Measurements from ENCODE around the gene G6PC2.
"Not testable (repeated sequence)": the region's sequence is repeated elsewhere in the genome, so short reads cannot be mapped to it uniquely, and the experiment has no call there.

Gene G6PC2

DNA sequence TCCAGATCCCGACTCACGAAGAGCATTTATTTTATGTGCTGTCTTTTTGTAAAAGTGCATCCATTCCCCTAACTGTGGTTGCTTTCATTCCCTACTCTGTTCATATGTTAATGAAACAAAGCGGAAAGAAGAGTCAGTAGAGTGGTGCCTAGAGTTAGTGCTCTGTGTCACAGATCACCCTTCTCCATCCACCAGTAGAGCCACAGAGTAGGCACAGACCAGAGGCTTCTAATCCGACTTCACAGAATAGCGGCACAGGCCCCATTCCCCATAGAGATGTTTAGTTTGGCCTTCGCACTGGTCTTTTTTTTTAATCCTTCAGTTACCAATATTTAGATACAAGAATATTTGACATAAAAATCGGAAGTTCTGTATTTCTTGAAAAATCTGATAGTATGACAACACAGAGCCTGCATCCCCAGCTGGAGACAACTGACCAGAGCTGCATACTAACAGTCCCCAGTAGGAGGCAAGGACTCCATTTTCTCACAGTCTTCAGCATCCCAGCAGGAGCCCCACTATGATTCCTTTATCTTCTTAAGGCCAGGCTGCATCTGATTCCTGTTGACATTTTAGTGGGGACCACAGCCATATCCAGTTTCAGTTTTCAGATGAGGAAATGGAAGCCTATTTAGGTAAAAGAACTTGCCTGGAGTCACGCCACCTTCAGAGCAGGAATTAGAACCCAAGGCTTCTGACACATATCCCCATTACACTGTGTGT lies 7.0 kb downstream of the G6PC2 start:
- no peak for FAIRE-seq

DNA sequence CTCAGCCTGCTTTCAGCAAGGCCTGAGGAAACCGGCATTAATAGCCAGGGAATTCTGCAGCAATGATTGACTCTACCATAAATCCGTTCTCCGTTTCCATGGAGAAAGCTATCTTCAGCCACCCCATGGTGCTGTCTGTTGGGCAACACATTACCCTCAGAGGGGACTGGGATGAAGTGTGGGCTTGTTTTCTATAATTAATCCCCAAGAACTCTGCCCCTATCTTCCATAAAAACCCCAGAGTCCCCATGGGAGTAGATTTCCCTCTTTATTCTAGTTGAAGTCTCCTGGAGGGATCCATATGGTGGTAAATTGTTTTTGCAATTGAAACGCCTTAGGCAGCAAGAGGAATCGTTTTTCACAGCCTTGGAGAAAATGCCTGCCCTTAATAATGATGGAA lies 9.2 kb downstream of the G6PC2 start:
- no peak for FAIRE-seq

DNA sequence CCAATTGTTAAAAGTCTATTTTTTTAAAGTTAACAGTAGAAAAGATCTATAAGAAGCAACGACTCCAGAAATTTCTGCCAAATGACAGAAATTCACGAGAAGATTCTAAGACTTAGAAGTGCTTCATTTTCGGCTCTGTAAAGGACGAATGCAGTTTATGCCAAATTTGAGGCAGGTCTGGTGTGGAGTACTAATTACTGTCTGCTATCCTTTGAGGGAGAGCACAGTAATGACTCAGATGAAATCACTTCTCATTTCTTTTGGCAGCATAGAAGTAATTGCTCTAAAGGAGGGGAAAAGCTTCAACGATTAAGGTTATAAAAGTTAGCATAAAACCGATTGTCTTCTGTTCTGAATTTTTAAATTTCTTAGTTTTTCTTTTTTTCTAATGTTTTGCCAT lies 11.4 kb downstream of the G6PC2 start:
- no peak for FAIRE-seq

DNA sequence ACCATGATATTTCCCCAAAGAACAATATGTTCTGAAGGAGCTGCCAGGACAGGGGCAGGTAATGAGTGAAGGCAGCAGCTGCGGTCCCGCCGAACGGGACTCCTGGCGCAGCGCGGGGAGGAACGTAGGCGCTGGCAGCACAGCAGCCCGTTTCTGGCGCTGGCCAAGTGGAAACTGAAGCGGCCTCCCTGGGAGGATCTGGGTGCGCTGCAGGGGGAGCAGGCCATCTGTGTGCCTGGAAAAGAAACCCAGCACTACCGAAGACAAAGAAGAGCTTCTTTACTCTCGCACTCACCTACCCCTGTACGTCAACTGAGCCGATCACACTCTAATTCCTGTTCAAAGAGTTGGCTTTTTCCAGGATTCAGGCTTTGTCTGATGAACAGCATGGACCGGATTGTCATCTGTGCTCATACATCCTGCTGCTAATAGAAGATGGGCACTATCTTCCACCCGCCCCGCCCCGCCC lies 11.8 kb downstream of the G6PC2 start:
- no peak for FAIRE-seq

DNA sequence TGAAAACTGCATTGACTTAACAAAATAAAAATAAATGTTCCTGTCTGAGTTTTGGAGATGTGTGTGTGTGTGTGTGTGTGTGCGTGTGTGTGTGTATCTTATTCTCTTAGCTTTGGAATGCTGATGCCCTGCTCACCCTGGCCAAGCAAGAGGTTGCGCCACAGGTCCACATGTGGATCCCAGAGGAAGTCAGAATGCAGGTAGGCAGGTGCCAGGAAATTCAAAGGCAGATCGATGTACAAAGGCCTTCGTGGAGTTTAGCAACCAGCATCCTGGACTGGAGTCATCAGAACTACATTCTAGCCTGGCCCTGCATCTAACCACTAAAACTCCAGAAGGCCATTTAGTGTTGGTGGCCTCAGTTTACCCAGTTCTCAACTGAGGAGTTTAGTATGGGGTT lies 12.4 kb downstream of the G6PC2 start:
- FAIRE-seq, result no peak

DNA sequence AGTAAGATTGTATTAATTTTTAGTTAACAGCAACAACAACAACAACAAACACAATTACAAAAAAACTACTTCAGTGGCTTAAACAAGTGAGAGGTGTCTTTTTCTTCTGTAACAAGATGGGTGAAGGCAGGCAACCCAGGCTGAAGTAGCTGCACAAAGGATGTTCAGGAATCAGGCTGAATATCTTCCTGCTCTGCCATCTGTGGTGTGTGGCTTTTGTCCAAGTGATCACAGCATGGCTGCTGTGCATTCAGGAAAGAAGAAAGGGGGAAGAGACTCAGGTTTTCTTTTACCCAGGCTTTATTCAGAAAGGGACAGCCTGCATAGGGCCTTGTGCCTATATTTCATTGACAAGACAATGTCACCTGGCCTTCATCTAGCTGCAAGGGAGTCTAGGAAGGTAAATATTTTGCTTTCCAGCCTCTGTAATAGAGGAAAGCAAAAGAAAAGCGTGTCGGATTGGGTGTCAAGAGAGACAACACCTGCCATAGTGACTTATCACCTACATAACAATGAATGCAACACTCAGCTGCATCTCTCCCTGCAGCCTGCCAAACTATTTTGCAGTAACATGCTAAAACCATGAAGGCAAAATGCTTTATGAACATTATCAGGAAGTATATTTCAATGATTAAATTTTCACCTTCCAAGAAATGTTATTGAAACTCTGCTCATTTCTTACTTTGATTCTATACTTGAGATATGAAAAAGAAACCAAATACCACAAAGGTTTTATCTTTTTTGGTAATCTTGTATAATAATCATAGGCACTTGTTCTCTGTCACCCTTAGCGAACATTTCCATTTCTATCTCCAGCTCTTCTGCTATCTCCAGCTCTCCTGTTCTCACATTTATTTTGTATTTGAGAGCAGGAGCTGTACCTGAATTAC lies 14.6 kb downstream of the G6PC2 start:
- peak; percentile 78 for FAIRE-seq

DNA sequence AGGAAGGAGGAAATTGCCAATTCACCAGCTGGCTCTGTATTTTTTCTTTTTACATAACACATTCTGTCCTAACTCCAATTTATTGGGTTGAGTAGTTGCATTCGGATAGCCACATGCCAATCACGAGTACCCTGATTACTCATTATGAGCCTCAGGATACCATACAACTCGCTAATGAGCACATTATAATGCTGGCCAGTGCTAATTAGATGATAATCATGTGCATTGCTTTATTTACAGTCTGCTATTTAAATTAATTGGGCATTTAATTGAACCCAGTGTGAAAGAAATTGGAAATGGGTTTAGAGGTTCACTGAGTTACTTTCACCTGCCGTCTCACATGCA lies 15.2 kb downstream of the G6PC2 start:
- FAIRE-seq, result no peak

DNA sequence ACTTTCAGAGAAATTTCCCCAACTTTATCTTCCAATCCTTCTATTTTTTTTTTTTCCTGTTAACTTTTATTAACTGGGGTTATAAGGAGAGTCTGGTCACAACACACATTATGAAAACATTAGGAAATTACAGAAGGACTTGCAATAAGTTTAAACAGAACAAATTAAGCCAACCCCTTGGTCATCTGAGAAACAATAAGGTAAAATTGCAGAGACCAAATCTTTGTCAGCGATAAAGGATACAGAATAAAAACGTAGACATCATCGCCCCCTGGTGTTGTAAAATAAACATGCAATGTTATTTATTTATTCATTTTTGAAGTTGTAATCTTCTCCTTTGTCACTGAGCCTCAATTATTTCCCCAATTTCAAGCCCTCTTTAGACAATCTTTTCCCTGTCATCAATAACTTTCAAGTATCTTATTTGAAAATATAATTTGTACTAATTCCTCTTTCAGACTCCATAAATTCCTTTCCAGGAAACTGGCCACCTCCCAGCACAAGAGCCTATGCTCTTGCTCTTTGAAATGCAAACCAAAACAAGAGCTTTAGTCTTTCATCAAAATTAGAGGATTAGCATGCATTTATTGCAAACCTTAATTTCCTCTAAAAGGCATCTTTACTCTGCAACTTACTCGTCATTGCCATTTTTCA lies 19.5 kb downstream of the G6PC2 start:
- FAIRE-seq, result peak; percentile 85

DNA sequence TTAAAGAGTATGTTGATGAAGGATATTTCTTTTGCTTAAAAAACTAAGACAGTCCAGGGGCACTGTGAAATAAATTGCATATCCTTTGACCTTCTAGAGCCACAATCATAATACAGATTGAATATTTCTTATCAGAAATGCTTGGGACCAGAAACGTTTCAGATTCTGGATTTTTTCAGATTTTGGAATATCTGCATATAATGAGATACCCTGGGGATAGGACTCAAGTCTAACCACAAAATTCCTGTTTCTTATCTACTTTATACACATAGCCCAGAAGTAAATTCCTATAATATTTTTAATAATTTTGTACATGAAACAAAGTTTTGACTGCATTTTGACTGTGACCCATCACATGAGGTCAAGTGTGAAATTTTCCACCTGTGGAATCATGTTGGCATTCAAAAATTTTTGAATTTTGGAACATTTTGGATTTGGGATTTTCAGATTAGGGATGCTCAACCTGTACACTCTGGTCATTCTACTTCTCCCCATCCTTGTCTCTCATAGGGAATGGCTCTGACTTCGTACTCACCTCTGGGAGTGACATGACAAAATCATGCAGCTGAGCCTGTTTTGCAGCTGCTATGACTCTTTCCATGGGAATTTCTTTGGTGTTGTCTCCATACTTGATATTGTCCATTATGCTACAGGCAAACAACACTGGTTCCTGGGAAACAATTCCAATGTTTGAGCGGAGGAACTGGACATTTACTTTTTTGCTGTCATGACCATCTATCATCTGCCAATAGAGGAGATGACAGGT lies 25.7 kb downstream of the G6PC2 start:
- peak; percentile 91 for FAIRE-seq

DNA sequence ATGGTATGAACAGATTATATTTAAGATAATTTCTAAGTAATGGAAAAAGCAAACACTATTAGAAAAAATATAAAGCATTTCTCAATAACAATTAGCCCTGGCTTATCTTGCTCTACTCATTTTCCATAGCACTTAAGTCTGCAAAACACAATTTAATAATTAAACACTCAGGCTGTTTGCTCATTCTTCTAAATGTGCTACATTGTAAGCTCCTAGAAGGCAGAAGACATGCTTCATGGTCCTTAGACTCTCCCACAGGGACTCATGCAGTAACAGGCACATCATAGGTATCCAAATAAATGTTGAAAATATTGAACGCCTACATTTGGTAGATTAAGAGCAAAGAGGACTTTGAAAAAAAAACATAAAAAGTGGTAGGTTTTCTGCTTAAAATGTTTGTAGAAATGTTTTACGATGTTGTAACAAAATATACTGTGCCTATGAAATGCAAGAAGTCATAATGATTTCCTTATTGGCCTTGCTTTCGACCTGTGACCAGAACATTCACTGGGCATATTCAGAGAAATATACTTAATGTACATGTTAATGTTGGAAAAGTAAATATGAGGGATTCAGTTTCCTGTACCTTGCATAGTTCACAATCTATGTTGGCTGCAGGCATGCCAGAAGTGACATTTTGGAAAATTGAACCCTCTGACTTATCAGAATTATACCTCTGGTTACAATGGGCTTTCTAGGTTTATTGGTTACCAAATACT lies 27.2 kb downstream of the G6PC2 start:
- peak; percentile 99 for FAIRE-seq

DNA sequence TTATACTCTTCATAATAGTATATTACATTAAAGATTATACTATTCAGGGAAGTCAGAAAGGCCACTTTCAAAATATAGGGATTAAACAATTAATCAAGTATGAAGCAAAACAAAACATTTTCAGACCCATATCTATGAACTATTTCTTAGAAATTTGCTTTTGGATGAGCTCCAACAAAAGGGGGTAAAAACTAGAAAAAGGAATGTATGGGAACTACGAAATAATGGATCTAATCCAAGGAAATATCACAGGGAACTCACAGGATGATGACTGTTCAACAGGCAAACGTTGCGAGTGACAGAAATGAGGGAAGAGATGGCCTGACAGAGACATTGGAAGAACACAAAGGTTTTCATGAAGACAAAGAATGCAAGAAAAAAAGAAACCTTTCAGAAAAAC lies 27.9 kb downstream of the G6PC2 start:
- FAIRE-seq, result no peak

DNA sequence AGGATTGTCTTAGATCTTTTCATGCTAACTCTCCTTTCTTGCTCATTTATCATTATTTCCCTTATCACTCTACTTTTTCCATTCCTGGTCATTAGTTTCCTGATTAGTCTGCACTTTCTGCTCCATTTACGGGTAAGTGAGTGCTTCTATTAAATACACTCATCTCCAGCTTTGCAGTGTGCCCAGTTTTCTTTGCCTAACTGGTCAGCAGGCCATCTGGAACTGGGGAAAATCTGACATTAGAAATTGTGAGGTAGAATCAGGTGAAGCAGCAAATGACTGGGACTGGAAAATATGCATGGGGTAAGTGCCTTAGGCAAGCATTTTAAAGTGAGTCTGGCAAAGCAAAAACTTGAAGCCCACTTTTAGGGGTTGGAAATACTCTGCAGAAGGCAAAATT lies 29.2 kb downstream of the G6PC2 start:
- peak; percentile 100 for FAIRE-seq

DNA sequence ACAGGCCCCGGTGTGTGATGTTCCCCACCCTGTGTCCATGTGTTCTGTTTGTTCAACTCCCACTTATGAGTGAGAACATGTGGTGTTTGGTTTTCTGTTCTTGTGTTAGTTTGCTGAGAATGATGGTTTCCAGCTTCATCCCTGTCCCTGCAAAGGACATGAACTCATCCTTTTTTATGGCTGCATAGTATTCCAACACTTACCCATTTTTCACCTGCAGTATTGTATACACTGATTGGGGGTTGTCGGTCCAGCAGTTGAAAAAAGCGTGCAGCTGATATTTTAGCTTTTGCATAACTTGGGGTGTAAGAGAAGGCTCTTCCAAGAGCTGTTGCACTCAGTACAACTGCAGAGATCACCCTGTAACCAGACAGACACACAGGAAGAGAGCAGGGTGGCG lies 31.1 kb downstream of the G6PC2 start:
- not testable (repeated sequence) for FAIRE-seq

DNA sequence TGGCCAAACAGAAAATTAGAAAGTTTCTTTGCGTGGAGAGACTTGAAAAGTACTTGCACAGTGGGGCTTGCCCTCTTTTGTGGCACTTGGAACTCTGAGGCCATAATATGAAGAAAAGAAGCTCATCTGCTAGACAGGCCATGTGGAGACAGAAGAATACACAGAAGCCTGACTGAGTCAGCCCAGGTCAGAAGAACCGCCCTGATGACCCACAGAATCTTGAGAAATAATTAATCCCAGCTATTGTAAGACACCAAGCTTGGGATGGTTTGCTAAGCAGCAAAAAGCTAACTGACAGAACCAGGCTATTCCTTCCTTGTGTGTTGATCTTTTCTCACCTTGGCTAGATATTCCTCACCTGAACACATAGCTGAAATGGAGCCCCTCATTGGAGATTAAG lies 33.7 kb downstream of the G6PC2 start:
- FAIRE-seq, result no peak

DNA sequence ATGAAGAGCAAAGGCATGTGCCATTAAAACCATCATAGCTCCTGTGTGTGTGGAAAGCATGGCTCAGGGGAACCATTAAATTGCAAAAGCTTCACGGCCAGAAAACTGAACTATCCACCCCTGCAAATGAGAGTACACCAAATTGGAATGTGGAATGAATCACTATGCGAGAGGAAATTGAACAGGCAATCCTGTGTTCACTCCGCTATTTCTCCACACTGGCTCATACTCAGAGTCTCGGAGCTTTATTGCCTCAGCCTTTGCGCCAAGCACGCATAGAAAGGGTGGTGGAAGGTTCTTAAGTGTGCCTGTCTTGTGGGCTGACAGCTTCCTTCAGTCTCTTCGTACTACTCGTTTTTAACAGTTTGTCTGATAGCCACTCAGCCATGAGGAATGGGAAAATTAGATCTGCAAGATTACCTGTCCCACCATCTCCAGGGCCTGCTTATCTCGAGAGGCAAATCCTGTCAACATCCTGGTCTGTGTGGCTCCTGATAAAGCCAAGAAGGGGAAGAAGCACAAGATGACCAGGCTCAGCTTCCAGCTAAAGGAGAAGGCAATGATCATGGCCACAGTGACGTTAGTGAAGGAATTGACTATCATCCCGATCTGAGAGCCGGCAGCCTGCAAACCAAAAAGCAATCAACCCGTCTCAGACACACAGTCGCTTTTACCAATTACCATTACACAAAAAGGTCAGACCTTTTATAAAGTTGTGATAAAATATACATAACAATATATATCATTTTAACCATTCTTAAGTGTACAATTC lies 34.9 kb downstream of the G6PC2 start:
- FAIRE-seq, result no peak

DNA sequence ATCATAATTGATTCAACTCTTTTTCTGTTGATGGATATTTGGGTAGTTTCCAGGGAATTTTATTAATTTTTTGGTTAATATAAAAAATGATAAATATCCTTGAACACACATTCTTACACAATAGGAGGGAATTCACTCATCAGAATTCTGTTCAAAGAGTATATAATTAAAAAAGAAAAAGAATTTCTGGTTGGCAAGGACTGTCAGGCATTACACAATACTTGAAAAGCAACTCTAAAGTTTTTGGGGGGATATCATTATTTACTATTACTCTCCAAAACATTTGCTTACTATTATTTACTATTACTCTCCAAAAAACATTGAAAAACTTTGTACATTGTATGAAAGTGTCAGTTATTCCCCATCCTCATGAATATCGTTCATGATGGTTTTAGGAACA lies 38.0 kb downstream of the G6PC2 start:
- FAIRE-seq, result no peak

DNA sequence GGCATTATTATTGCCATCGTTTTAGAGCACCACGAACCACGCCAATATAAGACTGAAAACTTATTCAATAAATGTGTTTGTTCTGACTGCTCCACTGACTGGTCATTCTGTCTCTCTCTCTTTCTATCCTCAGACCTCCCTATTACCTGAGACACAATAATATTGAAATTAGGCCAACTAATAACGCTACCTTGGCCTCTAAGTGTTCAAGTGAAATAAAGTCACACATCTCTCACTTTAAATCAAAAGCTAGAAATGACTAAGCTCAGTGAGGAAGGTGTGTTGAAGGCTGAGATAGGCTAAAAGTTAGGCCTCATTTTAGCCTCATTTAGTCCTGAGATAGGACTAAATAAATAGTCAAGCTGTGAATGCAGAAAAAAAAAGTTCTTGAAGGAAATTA lies 38.8 kb downstream of the G6PC2 start:
- no peak for FAIRE-seq

DNA sequence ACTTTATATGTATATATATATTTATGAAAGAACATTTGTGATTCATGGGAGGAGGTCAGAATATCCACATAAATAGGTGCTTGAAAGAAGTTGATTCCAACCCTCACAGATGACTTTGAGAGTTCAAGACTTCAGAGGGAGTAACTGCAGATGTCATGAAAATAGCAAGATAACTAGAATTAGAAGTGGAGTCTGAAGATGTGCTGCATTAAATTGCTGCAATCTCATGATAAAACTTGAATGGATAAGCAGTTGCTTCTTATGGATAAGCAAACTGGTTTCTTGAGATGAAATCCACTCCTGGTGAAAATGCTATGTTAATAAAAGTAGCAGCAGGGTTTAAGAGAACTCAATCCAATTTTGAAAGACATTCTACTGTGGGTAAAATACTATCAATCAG lies 40.2 kb downstream of the G6PC2 start:
- FAIRE-seq, result peak; percentile 85

DNA sequence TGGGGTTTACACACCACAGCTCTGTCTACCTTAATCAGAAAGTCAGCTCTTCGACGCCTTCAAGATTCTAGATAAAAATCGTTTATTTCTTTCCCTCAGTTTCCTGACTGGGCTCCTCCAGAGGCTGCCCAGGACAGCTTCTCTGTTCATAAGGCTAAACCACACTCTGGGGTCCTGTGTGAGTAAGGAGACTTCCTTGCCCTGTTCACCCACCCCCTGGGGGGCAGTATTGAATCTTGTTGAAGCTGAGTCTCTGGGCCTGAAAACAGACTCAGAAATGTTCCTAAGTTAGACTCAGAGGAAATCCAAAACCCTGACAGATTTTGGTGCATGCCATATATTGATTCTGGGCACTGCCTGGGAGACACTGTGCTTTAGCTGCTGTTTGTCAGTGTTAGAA lies 43.0 kb downstream of the G6PC2 start:
- no peak for FAIRE-seq

DNA sequence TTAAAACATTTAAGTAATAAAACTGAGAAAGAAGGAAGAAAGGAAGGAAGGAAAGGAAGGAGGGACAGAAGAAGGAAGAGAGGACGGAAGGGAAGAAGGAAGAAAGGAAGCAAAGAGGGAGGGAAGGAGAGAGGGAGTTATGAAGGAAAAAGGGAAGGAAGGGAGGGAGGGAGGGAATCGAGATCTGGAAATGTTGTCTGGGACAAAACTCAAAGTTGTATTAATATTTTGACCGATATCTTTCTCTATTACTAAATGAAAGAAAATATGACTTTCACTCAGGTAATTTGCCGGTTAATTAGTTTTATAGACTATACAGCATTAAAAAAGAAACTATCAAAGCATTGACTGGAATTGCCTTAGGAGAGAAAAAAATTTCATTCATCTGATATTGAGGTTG lies 44.4 kb downstream of the G6PC2 start:
- FAIRE-seq, result no peak

DNA sequence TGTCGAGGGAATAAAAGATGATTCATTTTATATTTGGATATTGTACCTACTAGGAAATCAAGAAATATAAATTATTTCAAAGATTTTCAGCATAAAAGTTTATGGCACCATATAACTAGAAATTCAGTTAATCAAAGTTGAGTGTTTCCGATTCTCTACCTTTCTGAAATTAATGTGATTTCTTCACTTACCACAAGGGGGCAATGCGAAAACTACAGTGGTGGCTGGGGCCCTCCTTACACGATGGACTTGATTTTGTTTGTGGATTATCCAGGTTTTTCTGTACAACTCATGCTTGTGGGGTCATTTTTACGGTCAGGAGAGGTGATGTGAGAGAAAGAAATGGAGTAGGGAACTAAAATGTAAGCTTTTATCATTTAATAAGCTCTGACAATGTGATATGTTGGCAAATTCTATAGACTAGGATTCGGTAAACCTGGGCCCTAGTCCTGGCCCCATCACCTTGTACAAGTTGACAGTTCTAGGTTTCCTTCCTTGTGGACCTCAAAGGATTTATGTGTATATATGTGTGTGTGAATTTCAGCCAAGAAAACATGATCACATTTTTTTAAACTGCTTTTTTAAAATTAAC lies 47.6 kb downstream of the G6PC2 start:
- FAIRE-seq, result peak; percentile 45
